Measurements from ENCODE around the gene ANKFN1.

ANKFN1 gene

GRCh38 chr17:56152874-56153602, at the start of gene ANKFN1:
Gene ANKFN1, plus strand, starts transcription at chr17:56153475. Its CDS starts 59,193 bp downstream, at chr17:56212668.
- DNase-seq (ENCODE audit: low read depth) = no peak

GRCh38 chr17:56108811-56109284, 44.4 kb upstream of the ANKFN1 start:
- no peak for DNase-seq (ENCODE audit: low read depth)

GRCh38 chr17:56109836-56110235, 43.4 kb upstream of the ANKFN1 start:
- no peak for DNase-seq (ENCODE audit: low read depth)

GRCh38 chr17:56110463-56111135, 42.7 kb upstream of the ANKFN1 start:
- no peak for DNase-seq (ENCODE audit: low read depth)

- no peak for DNase-seq (ENCODE audit: low read depth)
Observed at GRCh38 chr17:56111706-56112485, 41.4 kb upstream of the ANKFN1 start.

- no peak for DNase-seq (ENCODE audit: low read depth)
Observed at GRCh38 chr17:56113486-56113885, 39.8 kb upstream of the ANKFN1 start.

GRCh38 chr17:56114469-56114868, 38.8 kb upstream of the ANKFN1 start:
- DNase-seq (ENCODE audit: low read depth) = no peak

GRCh38 chr17:56119191-56119590, 34.1 kb upstream of the ANKFN1 start:
- DNase-seq (ENCODE audit: low read depth) = no peak

- DNase-seq (ENCODE audit: low read depth) = no peak
Observed at GRCh38 chr17:56119936-56120335, 33.3 kb upstream of the ANKFN1 start.

- DNase-seq (ENCODE audit: low read depth) = no peak
Observed at GRCh38 chr17:56121191-56122051, 31.9 kb upstream of the ANKFN1 start.

GRCh38 chr17:56125830-56126819, 27.1 kb upstream of the ANKFN1 start:
- no peak for DNase-seq (ENCODE audit: low read depth)

- DNase-seq (ENCODE audit: low read depth) = no peak
Observed at GRCh38 chr17:56130026-56130425, 23.2 kb upstream of the ANKFN1 start.

- DNase-seq (ENCODE audit: low read depth) = no peak
Observed at GRCh38 chr17:56130631-56131030, 22.6 kb upstream of the ANKFN1 start.

- DNase-seq (ENCODE audit: low read depth) = no peak
Observed at GRCh38 chr17:56131431-56131830, 21.8 kb upstream of the ANKFN1 start.

GRCh38 chr17:56136301-56136700, 17.0 kb upstream of the ANKFN1 start:
- no peak for DNase-seq (ENCODE audit: low read depth)

- DNase-seq (ENCODE audit: low read depth) = no peak
Observed at GRCh38 chr17:56141046-56141839, 12.0 kb upstream of the ANKFN1 start.

GRCh38 chr17:56142325-56142724, 10.9 kb upstream of the ANKFN1 start:
- no peak for DNase-seq (ENCODE audit: low read depth)

GRCh38 chr17:56142781-56143180, 10.5 kb upstream of the ANKFN1 start:
- no peak for DNase-seq (ENCODE audit: low read depth)

GRCh38 chr17:56144223-56144622, 9.1 kb upstream of the ANKFN1 start:
- DNase-seq (ENCODE audit: low read depth) = no peak

GRCh38 chr17:56146534-56146933, 6.7 kb upstream of the ANKFN1 start:
- DNase-seq (ENCODE audit: low read depth) = no peak
